Endometrial microvascular endothelial cells (primary cell): ENCODE results near the gene KMT2D. TPM values are rescaled to one million over a fixed set of nuclear protein-coding genes. Genes with fewer than 3 reads are reported as not detected.

Experiments used
- in situ Hi-C: cut with HindIII; loops from 2 replicates; pipeline ENCODE4 v1.10.0; 2017; ENCODE audit warnings: low sequenced_read_pairs, low pct_unique_long_range_greater_than_20kb; ENCODE audit errors: inconsistent ontology term
- total RNA-seq: library from RNA; depleted of rRNA; stranded (reverse); fragments of >200 nt; gene quantifications from one replicate; pipeline ENCODE4 v1.2.3, GENCODE V29; 2015; ENCODE audit errors: inconsistent ontology term

Gene KMT2D
- total RNA-seq, 1 donor from 2014 or later: 23.4 TPM

DNA sequence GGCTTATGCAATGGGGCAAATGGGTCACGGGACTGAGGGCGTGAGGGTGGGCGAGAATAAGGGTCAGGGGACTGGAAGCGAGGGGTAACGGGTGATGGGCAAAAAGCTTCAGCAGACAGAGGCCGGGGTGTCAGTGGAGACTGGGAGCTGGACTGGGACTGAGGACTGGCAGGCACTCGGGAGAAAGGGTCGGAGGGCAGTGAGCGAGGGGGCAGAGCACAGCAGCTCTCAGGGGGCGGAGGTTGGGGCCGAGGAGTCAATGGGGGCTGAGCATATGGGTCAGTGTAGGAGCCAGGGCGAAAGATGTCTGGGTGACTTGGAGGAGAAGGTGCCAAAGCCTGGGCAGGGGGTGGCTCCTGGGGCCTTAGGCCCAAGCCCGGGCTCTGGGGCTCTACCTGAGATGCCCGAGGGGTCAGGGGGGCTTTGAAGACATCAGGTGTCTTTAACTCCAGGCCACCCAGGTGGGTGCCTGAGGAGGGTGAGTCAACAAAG lies 20.2 kb downstream of the KMT2D start:
- in situ Hi-C loops: no loop called here

DNA sequence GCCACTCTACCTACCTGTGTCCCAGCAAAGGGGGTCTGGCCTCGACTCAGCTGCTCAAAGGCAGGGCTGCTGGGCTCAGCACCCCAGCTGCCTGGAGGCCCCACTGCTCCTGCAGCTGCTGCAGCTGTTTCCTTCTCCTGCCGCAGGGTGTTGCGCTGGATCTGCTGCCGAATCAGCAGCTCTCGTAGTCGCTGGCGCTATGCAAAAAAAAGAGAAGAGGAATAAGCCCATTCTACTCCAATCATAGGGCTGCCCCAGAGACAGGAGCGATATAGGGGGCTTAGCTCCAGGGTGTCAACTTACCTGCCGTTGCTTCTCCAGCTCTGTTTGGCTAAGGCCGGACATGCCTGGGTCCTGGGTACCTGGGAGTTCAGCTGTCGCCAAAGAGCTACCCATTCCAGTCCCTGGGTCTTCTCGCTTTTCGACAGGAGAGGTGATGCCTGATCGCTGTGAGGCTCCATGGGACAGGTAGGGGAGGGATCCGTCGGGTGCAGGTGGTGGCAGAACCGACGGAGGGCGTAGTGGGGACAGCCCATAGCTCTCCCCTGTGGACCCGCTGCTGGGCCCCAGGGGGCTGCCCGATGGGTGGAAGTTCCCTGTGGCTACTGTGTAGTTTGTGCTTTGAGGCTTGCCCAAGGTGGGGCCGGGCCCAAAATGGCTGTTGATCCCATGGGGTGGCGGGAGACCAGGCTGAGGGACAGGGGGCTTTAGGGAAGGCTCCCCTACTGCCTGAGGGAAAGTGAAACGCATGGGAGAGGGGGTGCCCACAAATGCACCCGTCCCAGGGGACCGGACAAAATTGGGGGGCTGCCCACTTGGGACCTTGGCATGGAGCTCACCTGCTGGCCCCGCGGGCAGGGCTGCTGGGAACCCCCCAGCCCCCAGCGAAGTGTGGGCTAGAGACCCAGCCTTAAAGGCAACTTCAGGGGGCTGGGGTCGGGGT lies 20.9 kb downstream of the KMT2D start:
- in situ Hi-C loops: no loop called here

DNA sequence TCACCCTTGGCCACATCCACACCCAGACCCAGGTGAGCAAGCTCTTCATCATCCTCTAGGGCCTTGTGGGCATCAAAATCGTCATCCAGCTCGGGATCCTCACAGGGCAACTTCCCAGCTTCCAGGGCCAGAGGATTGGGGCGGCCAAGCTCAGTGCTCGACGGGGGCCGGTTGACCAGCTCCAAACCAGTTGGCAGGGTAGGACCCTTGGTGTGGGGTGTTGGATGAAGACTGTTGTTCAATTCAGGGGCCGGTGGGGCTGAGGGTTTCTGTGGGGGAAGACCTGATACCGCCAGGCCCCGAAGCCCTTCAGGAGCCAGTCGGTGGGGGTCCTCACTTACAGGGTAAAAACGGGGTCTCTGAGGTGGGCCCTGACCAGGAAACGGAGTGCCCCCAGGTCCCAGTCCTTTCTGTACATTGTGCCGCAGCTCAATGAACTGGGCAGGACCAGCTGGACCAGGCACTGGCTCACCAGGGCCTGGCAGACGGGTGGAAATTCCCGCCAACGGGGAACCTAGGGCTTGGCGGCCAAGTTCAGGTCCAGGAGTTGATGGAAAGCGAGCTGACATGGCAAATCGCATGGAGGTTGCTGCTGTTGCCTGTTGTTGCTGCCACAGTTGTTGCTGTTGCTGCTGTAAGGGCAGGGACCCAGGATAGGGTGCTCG lies 22.2 kb downstream of the KMT2D start:
- in situ Hi-C loops: no loop called here

DNA sequence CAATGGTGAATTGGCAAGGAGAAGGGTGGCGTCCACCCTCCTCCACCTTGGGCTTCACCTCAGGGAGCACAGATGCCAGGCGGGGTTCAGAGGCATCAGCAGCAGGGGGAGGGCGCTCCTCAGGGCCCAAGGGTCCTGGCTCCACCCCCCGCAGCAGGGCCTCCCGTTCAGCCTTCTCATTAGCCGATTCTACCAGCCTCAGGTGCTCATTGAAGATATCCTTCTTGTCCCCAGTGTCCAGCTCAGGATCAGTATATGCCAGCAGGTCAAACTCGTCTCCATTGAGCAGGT lies 22.7 kb downstream of the KMT2D start:
- in situ Hi-C loops: no loop called here

DNA sequence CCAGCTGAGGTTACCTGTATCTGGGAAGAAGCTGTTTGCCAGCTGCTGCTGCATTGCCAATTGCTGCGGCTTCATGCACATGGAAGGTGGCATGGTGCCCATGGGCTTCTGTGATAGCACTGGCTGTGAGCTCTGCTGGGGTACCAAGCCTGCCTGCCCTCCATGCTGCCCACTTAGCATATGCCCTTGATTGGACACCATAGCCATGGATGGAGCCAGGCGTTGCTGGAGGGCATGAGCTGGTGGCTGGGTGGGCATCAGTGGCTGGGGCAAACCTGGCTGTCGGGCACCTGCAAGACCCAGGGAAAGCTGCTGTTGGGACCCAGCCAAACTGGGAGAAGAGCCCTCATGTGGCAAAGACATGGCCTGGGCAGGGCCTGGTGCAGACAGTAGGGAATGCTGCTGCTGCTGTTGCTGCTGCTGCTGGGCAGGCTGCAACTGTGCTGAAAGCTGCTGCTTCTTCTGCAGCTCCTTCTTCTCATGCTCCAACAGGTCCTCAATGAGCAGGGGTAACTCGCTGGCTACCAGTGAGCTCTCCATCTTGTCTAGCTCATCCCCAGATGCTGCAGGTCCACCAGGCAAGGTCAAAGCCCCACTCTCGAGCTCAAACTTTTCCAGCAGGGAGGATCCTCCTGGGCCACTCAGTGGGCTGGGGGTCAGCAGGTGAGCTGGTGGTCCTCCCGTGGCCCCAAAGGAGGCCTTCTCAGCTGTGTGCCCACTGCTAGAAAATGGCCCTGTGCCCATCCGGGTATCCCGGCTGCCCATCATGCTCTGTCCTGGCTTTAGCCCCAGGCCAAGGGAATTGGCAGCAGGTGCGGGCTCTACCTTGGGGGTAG lies 23.3 kb downstream of the KMT2D start:
- in situ Hi-C loops: no loop called here

DNA sequence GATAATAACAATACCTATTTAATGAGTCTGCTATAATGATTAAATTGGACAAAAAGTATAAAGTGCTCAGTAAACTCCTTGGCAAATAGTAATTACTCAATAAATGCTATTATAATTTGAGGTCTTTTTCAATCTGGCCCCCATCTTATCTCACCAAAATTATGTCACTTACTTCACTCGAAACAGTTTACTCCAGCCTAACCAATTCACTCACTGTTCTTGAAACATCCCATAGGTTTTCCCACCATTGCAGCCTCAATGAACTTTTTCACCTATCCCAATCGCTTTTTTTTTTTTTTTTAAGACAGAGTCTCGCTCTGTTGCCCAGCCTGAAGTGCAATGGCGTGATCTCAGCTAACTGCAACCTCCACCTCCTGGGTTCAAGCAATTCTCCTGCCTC lies 24.6 kb downstream of the KMT2D start:
- in situ Hi-C loops: no loop called here

DNA sequence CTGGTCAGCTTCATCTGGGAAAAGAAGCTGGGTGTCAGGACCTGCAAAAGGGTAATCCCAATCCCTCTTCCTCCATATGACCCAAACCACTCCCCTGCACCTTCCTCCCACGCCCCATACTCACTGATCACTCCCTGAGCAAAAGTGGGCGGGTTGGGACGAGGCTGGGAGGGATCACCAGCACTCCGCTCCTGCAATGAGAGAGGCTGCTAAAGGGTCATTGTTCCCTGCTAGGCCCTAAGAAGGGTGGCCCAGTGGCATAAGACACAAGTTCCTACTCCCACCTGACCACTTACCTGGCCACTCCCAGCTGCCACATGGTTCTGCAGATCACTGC lies 26.3 kb downstream of the KMT2D start:
- in situ Hi-C loops: no loop called here

DNA sequence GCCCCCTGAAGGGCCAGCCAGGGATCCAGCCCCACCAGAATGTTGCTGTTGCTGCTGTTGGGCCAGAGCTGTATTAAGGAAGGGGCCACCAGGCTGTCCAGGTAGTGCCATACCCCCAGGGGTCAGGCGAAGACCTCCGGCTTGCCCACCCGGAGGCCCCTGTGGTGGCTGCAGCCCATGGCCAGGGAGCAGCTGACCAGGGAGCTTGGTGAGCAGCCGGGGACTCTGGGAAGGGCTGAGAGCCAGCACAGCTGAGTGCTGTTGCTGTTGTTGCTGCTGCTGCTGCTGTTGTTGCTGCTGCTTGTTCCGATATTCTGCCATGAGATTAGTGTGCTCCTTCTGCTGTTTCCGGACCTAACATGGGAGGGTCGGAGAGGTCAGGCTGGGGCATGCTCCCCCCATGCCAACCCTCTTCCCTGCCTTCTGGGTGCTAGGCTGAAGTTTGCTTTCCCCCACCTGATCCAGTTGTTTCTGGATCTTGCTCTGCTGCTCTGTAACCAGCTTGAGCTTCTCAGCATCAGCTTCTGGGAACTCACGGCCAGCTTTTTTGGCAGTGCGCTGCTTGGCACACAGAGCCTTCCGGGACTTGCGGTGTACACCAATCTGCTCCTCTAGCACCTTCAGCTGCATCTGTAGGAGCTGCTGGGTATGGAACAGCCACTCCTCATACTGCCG lies 26.8 kb downstream of the KMT2D start:
- in situ Hi-C loops: no loop called here

DNA sequence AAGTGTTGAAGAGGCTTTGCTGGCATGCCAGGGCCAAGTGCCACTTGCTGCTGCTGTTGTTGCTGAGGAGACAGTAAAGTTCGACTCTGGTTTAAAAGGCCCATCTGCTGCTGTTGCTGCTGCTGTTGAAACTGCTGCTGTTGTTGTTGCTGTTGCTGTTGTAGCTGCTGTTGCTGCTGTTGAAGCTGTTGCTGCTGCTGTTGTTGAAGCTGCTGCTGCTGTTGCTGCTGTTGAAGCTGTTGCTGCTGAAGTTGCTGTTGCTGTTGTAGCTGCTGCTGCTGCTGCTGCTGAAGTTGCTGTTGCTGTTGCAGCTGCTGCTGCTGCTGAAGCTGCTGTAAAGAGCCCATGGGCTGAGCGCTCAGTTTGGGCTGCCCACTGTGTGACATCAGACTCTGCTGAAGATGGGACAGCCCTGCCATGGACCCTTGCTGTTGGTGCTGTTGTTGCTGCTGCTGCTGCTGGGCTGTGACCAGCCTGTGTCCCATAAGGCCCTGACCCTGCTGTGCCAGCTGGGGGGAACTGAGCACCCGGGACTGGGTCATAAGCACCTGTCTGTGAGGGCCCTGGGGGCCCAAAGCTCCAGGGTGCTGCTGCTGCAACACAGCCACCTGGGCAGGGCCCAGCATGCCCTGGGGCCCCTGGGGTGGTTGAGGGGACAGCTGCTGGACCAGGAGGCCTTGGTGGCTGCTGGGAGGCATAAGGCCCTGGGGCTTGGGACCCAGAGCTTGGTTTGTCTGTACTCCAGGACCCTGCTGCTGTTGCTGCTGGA lies 27.7 kb downstream of the KMT2D start:
- in situ Hi-C loops: no loop called here

DNA sequence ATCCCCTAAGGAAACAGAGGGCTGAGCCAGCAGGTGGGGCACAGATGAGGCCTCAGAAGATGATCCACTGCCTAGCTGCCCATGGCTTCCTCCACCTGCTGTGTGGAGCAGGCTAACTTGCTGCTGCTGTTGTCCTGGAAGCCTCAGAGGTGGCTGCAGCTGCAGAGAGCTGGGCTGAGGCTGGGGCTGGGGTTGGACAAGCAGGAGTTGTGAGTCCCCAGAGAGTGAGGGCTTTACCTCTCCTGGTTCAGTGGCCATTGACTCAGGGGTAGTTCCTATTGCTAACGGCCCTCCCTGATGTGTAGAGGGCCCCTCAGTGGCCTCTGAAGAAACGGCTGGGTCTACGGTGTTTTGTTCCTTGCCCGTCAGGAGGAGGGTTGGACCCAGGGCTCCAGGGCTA lies 28.3 kb downstream of the KMT2D start:
- in situ Hi-C loops: no loop called here

DNA sequence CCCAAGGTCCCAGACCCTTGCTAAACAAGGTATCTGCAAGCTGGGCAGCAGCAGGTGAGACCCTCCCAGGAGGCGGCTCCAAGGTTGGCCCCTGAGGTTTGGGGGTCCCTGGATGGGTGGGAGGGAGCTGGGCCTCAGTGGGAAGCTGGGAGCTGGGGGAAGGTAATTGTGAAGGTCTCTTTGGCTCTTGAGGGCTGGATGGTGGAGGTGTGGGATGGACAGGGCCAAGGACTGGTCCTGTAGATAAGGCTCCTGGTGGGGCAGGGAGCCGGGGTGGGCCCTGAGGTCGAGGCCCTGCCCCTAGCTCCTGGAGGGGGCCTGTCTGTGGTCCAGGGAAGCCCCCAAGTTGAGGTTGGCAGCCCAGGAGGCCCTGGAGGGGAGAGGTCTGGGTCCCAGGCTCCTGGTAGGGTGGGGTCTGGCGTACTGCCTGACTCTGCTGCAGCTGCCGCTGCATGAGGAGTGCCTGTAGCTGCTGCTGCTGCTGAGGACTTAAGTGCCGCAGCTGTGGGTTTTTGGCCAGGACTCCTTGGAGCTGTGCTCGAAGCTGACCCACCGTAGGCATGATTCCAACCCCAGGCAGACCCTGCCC lies 28.9 kb downstream of the KMT2D start:
- in situ Hi-C loops: no loop called here

DNA sequence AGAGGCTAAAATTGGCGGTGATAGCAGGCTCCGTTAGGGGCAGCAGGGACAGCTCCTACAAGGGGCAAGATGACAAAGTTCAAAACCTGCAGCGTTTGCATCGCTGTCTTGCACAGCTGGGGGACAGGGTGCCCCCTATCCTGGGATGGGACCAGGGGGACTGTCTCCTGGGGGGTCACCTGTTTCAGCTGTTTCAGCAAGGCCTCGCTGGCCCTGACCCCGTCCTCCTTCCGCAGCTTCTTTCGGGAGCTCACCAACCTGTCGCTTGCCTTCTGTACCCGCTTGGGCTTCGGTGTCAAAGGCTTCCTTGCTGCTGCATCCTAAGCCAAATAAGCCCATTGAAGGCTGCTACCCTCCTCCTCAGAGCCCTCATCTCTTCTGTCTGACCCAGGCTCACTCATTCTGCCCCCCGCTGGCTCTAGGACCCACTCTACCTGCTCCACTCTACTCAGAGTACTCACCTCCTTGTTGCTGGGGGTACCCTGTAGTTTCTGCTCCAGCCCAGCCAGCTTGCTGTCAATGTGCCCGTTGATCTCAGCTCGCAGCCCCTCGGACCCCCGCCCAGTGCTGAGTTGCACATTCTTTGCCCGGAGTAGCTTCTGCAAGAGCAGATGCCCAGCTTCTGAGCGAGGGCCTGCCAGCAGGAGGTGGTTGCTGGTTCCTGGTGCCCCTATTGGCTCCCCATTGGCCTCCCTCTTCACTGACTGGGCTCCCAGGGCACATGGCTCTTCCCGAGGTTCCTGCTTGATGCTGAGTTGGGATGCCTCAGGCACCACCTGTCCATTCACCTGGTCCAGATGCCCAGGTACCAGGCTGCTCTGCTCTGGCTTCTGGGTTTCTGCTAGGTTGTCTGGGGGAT lies 29.7 kb downstream of the KMT2D start:
- in situ Hi-C loops: no loop called here

DNA sequence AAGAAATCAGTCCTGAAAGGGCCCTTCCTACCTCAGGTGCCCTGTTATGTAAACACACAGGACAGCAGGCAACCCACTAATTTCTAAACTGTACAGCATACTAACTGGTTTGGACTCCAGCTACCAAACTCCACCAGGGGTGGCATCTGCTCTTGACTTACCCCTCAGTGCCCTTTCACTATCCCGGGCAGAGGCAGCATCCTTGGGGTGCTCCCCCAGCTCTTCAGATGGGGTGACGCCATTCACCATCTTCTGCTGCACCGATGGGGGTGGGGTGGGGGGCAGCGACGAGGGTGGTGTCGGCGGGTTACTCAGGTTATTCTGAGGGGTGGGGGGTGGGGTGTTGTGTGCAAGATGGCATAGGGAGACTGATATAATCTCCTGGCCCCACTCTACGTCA lies 30.5 kb downstream of the KMT2D start:
- in situ Hi-C loops: no loop called here

DNA sequence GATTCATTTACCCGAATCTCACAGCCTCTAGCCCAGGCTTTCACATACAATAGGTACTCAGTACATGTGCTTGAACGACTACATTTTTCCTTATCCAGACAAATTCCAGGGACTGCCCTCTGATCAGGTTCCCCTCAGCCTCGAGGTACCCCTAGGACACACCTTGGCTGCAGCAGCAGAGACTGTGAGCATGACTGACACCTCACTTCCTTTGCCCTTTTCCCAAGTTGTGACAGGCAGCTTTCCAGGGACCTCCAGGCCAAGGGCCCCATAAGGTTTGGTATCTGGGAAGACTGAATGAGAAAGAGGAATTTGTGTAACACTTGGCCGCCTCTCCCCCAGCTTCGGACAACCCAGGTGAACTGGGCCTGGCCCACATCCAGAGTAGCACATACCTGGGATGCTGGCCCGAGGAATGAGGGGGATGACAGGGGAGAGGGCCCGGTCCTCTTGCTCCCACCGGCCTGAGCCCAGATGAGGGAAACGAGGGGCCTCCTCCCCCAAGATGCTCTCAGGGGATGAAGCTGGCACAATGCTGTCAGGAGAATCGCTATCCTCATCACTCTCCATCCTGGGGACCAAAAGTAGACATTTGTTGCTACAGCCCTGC lies 31.8 kb downstream of the KMT2D start:
- in situ Hi-C loops: no loop called here

DNA sequence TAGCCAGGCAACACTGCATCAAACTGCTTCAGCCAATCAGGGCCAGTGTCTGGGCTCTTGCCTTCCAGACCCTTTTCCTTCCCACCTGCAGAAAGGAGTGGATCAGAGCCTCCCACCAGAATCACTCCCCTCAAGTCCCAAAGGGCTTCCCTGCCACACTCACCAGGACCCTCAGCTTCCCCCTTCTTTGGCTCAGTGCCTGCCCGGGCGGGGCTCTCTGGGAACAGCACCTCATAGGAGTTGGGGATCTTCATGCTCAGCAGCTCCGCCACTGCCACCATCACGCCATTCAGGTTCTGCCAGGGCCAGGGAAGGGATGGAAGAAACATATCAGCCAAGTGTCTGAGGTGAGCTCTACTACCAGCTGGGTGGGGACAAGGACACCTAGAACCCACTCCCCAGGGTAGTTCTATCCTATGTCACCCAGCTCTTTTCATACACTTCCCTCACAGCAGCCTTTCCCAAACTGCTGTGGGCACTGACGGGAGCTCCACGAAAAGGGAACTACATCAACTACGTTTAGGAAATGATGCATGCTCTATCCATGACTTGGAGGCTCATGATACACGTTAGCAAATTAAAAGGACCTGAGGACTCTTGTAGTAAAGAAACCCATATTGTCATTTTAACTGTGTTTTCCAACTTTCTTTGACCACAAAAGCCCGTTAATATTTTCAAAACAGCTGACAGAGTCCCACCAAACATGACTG lies 32.6 kb downstream of the KMT2D start:
- in situ Hi-C loops: no loop called here
